Measurements from ENCODE around the gene NLRX1.

NLRX1 gene

DNA sequence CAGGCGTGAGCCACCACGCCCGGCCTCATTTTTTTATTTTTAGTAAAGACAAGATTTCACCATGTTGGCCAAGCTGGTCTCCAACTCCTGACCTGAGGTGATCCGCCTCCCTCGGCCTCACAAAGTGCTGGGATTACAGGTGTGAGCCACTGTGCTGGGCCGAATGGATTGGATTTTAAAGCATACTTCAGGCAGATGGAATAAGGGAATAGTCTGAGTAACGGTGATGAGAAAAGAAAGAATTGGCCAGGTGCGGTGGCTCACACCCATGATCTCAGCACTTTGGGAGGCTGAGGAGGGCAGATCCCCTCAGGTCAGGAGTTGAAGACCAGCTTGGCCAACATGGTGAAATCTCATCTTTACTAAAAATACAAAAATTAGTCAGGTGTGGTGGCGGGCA lies 35.5 kb downstream of the NLRX1 start:
- TF ChIP-seq TAF1 (IDR thresholded peaks at IDR 0.05; ENCODE audit: borderline replicate concordance, insufficient read depth, low read length) (no peak), FOXP2 (optimal IDR thresholded peaks at IDR 0.05; ENCODE audit: borderline replicate concordance, extremely low read depth, extremely low read length, insufficient read depth) (no peak), POLR2AphosphoS5 (IDR thresholded peaks at IDR 0.05; ENCODE audit: low read depth, low read length) (no peak), SIN3A (IDR thresholded peaks at IDR 0.05; ENCODE audit: borderline replicate concordance, insufficient read depth, low read length) (no peak)
- TF ChIP-seq, protein P1, sequence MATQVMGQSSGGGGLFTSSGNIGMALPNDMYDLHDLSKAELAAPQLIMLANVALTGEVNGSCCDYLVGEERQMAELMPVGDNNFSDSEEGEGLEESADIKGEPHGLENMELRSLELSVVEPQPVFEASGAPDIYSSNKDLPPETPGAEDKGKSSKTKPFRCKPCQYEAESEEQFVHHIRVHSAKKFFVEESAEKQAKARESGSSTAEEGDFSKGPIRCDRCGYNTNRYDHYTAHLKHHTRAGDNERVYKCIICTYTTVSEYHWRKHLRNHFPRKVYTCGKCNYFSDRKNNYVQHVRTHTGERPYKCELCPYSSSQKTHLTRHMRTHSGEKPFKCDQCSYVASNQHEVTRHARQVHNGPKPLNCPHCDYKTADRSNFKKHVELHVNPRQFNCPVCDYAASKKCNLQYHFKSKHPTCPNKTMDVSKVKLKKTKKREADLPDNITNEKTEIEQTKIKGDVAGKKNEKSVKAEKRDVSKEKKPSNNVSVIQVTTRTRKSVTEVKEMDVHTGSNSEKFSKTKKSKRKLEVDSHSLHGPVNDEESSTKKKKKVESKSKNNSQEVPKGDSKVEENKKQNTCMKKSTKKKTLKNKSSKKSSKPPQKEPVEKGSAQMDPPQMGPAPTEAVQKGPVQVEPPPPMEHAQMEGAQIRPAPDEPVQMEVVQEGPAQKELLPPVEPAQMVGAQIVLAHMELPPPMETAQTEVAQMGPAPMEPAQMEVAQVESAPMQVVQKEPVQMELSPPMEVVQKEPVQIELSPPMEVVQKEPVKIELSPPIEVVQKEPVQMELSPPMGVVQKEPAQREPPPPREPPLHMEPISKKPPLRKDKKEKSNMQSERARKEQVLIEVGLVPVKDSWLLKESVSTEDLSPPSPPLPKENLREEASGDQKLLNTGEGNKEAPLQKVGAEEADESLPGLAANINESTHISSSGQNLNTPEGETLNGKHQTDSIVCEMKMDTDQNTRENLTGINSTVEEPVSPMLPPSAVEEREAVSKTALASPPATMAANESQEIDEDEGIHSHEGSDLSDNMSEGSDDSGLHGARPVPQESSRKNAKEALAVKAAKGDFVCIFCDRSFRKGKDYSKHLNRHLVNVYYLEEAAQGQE (IDR thresholded peaks at IDR 0.05; ENCODE audit: insufficient read depth in 1 of 2, low read depth in 2 of 2, low read length in 2 of 2), result no peak

DNA sequence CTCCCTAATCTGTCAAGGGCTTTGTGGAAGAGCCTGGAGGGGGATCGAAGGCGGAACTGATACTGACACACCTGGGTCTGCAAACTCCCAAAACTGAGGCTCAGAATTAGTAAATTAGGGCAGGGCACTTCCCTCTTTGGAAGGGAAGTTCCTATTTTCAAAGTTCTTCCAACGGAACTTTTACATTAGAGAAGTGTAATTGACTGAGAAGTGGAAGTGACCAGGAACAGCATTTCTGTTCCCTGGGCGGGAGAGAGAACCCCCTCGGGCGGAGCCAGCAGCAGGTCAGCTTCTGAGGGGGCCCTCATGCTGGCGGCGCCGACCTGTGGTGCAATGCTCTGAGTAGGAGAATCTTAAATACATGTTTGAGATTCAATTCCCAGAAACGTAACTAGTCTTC lies 36.6 kb downstream of the NLRX1 start:
- no peak for TF ChIP-seq SIN3A (IDR thresholded peaks at IDR 0.05; ENCODE audit: borderline replicate concordance, insufficient read depth, low read length)
- TF ChIP-seq POLR2AphosphoS5 (IDR thresholded peaks at IDR 0.05; ENCODE audit: low read depth, low read length), result no peak
- no peak for TF ChIP-seq TAF1 (IDR thresholded peaks at IDR 0.05; ENCODE audit: borderline replicate concordance, insufficient read depth, low read length)
- TF ChIP-seq FOXP2 (optimal IDR thresholded peaks at IDR 0.05; ENCODE audit: borderline replicate concordance, extremely low read depth, extremely low read length, insufficient read depth), result no peak
- TF ChIP-seq, protein P1 (IDR thresholded peaks at IDR 0.05; ENCODE audit: insufficient read depth in 1 of 2, low read depth in 2 of 2, low read length in 2 of 2), result no peak

DNA sequence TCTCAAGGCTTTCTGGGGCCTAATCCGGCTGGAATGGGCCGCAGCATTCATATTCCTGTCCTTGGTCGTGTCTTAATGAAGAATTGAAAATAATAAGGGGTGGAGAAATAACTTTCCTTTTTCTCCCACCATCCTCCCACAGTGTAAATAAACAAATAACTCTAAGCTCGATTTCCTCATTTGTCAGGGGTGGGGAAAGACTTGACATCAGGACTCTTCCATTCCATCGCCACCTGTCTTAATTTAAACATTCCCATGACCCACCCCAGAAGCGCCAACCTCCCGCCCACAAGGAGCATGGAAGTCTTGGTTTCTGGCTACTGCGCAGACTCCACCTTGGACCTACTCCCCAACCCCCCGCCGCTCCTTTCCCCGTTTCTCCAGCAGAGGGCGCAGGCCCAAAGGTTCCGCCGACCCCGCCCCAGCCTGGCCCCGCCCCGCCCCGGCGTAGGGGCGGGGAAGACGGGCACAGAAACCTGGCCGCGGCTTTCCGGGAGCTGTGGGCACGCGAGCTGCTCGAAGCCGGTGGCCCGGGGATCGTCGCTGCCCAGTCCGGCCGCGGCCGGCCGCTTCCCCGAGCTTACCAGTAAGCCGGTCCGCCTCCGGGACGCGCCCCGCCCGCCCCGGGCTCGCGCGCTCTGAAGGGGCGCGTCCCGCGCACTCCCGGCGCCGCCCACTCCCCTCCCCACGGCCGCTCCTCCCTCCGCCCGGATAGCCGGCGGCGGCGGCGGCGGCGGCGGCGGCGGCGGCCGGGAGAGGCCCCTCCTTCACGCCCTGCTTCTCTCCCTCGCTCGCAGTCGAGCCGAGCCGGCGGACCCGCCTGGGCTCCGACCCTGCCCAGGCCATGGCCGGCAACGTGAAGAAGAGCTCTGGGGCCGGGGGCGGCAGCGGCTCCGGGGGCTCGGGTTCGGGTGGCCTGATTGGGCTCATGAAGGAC lies 37.3 kb downstream of the NLRX1 start, which contains the start of gene CBL:
Gene CBL, plus strand, starts transcription at position 766 of the 937 bp plus-strand sequence. Its CDS starts 79 bp downstream, at position 845.
- TF ChIP-seq POLR2AphosphoS5 (IDR thresholded peaks at IDR 0.05; ENCODE audit: low read depth, low read length) (peak; percentile 29; the same call in 1 of the 2 replicates), TAF1 (IDR thresholded peaks at IDR 0.05; ENCODE audit: borderline replicate concordance, insufficient read depth, low read length) (peak; percentile 12; the same call in 1 of the 2 replicates), SIN3A (IDR thresholded peaks at IDR 0.05; ENCODE audit: borderline replicate concordance, insufficient read depth, low read length) (no peak)
- TF ChIP-seq, protein P1 (IDR thresholded peaks at IDR 0.05; ENCODE audit: insufficient read depth in 1 of 2, low read depth in 2 of 2, low read length in 2 of 2), result no peak

DNA sequence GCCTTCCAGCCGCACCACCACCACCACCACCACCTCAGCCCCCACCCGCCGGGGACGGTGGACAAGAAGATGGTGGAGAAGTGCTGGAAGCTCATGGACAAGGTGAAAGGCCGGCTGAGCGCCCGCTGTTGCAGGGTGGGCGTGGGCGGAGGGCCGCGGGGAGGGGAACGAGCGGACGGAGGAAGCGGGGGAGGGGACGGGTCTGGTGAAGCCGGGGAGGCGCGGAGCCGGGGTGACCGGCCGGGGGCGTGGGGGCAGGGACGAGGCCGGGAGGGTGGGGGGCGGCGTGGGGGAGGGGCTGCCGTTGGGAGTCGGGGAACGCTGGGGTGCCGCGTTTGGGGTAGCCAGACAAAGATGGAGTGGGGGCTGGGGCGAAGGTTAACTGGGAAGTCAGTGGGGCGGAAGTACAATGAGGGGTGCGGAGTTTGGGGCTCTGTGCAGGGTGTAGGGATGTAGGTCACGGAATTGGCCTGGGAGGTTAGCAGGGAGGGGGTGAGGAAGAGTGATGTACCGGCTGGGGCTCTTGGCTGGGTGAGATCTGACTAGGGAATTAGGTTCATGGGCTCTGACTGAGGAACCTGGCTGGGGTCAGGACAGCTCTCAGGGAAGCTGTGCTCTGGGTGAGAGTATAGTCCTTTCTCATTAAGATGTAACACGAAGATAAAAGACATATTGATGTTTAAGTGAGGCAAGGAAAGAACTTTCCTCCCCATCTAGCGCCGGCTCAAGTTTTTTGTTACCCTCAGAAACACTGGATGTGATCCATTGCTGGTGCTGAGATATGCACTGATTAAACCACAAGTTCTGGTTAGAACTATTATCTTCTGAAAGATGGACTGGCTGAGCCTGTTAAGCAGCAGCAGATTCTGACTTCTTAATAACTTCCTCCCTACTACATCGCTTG lies 38.2 kb downstream of the NLRX1 start:
- TF ChIP-seq, protein P1 (IDR thresholded peaks at IDR 0.05; ENCODE audit: insufficient read depth in 1 of 2, low read depth in 2 of 2, low read length in 2 of 2), result no peak
- TF ChIP-seq TAF1 (IDR thresholded peaks at IDR 0.05; ENCODE audit: borderline replicate concordance, insufficient read depth, low read length), result no peak
- TF ChIP-seq POLR2AphosphoS5 (IDR thresholded peaks at IDR 0.05; ENCODE audit: low read depth, low read length), result no peak
- TF ChIP-seq FOXP2 (optimal IDR thresholded peaks at IDR 0.05; ENCODE audit: borderline replicate concordance, extremely low read depth, extremely low read length, insufficient read depth), result no peak
- no peak; the same call in 1 of the 2 replicates for TF ChIP-seq SIN3A (IDR thresholded peaks at IDR 0.05; ENCODE audit: borderline replicate concordance, insufficient read depth, low read length)
